ENCODE measurements around the gene FANCG. TPM values are rescaled to one million over a fixed set of nuclear protein-coding genes. Genes with fewer than 3 reads are reported as not detected.

Gene FANCG
- total and polyA plus RNA-seq, 4 donors, result 3.6 to 17.8 (median 12.5) TPM

- Histone ChIP-seq H3K4me1 (ENCODE audit: control insufficient read depth in 1 of 2, insufficient read depth in 2 of 2, low read length in 2 of 2) (peaks cover 0 to 4% of the 10 kb centered on the region in 2 donors), H3K9me3 (ENCODE audit: control insufficient read depth, low read length) (no peaks in the 10 kb centered on the region), H3K4me3 (ENCODE audit: low read length in 2 of 2) (no peak overlapping the region), H3K27me3 (ENCODE audit: control insufficient read depth in 1 of 2, insufficient read depth in 2 of 2, low read length in 1 of 2) (no peaks in the 10 kb centered on the region), H3K27ac (ENCODE audit: low read depth in 1 of 2, low read length in 2 of 2) (no peak overlapping the region), H3K36me3 (ENCODE audit: control insufficient read depth in 1 of 2, insufficient read depth in 2 of 2, low read length in 1 of 2) (no peaks in the 10 kb centered on the region)
- intact Hi-C loops (cut with DNase I), result loop anchor here (5.0 to 10.0 kb wide), 3 partner anchors 76 to 408 kb away; partner anchors contain the start of gene CCL27 (in 1 of the 2)
- ATAC-seq (ENCODE audit: low FRiP score) (no peak), DNase-seq (no peak)
- WGBS, 2 donors, result 86 to 98% methylated on average over 2 of the region's 2 CpGs
These were observed 6.5 kb downstream of the FANCG start for GRCh38 chr9:35073279-35073612.

- no peaks in the 10 kb centered on the region for H3K27me3 ChIP-seq (ENCODE audit: control insufficient read depth in 1 of 2, insufficient read depth in 2 of 2, low read length in 1 of 2)
- 4 to 5% methylated on average over 53 to 54 of the region's 54 CpGs for WGBS, 2 donors
- peak; percentile 97 for ATAC-seq (ENCODE audit: low FRiP score)
- peaks cover 0 to 3% of the 10 kb centered on the region in 2 donors for H3K36me3 ChIP-seq (ENCODE audit: control insufficient read depth in 1 of 2, insufficient read depth in 2 of 2, low read length in 1 of 2)
- no peaks in the 10 kb centered on the region for H3K9me3 ChIP-seq (ENCODE audit: control insufficient read depth, low read length)
- peak within 1 kb of the TSS; percentile 93 to 98 for H3K27ac ChIP-seq (ENCODE audit: low read depth in 1 of 2, low read length in 2 of 2)
- peaks cover 0 to 4% of the 10 kb centered on the region in 2 donors for H3K4me1 ChIP-seq (ENCODE audit: control insufficient read depth in 1 of 2, insufficient read depth in 2 of 2, low read length in 2 of 2)
- peak within 1 kb of the TSS; percentile 61 to 93 for H3K4me3 ChIP-seq (ENCODE audit: low read length in 2 of 2)
- peak; percentile 99 for DNase-seq
- intact Hi-C loops (cut with DNase I), result loop anchor here (5.0 to 10.0 kb wide), 3 partner anchors 75 to 408 kb away; partner anchors contain the start of gene CCL27 (in 1 of the 2)
These were observed 7.1 kb downstream of the FANCG start, which contains the start of gene VCP for GRCh38 chr9:35072461-35073278. Gene VCP, minus strand, starts transcription at chr9:35072625. Its CDS starts 272 bp downstream, at chr9:35072353.

- intact Hi-C loops (cut with DNase I), result loop anchor here (5.0 to 10.0 kb wide), 3 partner anchors 75 to 407 kb away; partner anchors contain the start of gene CCL27 (in 1 of the 2)
- 0% methylated on average over 43 to 79 of the region's 79 CpGs for WGBS, 2 donors
- Histone ChIP-seq H3K4me1 (ENCODE audit: control insufficient read depth in 1 of 2, insufficient read depth in 2 of 2, low read length in 2 of 2) (peaks cover 0 to 4% of the 10 kb centered on the region in 2 donors), H3K27me3 (ENCODE audit: control insufficient read depth in 1 of 2, insufficient read depth in 2 of 2, low read length in 1 of 2) (no peaks in the 10 kb centered on the region), H3K9me3 (ENCODE audit: control insufficient read depth, low read length) (no peaks in the 10 kb centered on the region), H3K36me3 (ENCODE audit: control insufficient read depth in 1 of 2, insufficient read depth in 2 of 2, low read length in 1 of 2) (peaks cover 0 to 4% of the 10 kb centered on the region in 2 donors), H3K27ac (ENCODE audit: low read depth in 1 of 2, low read length in 2 of 2) (peak overlapping the region; percentile 93 to 98), H3K4me3 (ENCODE audit: low read length in 2 of 2) (peak overlapping the region; percentile 61 to 93)
- ATAC-seq (ENCODE audit: low FRiP score) (peak; percentile 90), DNase-seq (peak; percentile 90 to 94)
These were observed 7.8 kb downstream of the FANCG start for GRCh38 chr9:35071814-35072460.

GRCh38 chr9:35070823-35071813, 8.6 kb downstream of the FANCG start:
- Histone ChIP-seq H3K4me1 (ENCODE audit: control insufficient read depth in 1 of 2, insufficient read depth in 2 of 2, low read length in 2 of 2) (peaks cover 0 to 4% of the 10 kb centered on the region in 2 donors), H3K27me3 (ENCODE audit: control insufficient read depth in 1 of 2, insufficient read depth in 2 of 2, low read length in 1 of 2) (no peaks in the 10 kb centered on the region), H3K27ac (ENCODE audit: low read depth in 1 of 2, low read length in 2 of 2) (peak overlapping the region; percentile 93 to 98), H3K9me3 (ENCODE audit: control insufficient read depth, low read length) (no peaks in the 10 kb centered on the region), H3K4me3 (ENCODE audit: low read length in 2 of 2) (peak overlapping the region; percentile 61 to 93), H3K36me3 (ENCODE audit: control insufficient read depth in 1 of 2, insufficient read depth in 2 of 2, low read length in 1 of 2) (peaks cover 0 to 9% of the 10 kb centered on the region in 2 donors)
- intact Hi-C loops (cut with DNase I), result loop anchor here (5.0 to 10.0 kb wide), 3 partner anchors 74 to 406 kb away; partner anchors contain the start of gene CCL27 (in 1 of the 2)
- no peak for DNase-seq
- WGBS, 2 donors, result 0 to 1% methylated on average over 20 of the region's 20 CpGs
- ATAC-seq (ENCODE audit: low FRiP score), result no peak

- Histone ChIP-seq H3K27me3 (ENCODE audit: control insufficient read depth in 1 of 2, insufficient read depth in 2 of 2, low read length in 1 of 2) (no peaks in the 10 kb centered on the region), H3K4me1 (ENCODE audit: control insufficient read depth in 1 of 2, insufficient read depth in 2 of 2, low read length in 2 of 2) (peaks cover 0 to 4% of the 10 kb centered on the region in 2 donors), H3K36me3 (ENCODE audit: control insufficient read depth in 1 of 2, insufficient read depth in 2 of 2, low read length in 1 of 2) (peaks cover 12 to 18% of the 10 kb centered on the region in 2 donors), H3K9me3 (ENCODE audit: control insufficient read depth, low read length) (no peaks in the 10 kb centered on the region), H3K4me3 (ENCODE audit: low read length in 2 of 2) (no peak overlapping the region), H3K27ac (ENCODE audit: low read depth in 1 of 2, low read length in 2 of 2) (no peak overlapping the region)
- intact Hi-C loops (cut with DNase I), result no loop called here
- DNase-seq, result no peak
- 60 to 69% methylated on average over 4 of the region's 4 CpGs for WGBS, 2 donors
- ATAC-seq (ENCODE audit: low FRiP score), result no peak
These were observed 10.7 kb downstream of the FANCG start for GRCh38 chr9:35069020-35069419.

- ATAC-seq (ENCODE audit: low FRiP score), result no peak
- intact Hi-C loops (cut with DNase I), result no loop called here
- DNase-seq, result no peak
- Histone ChIP-seq H3K4me1 (ENCODE audit: control insufficient read depth in 1 of 2, insufficient read depth in 2 of 2, low read length in 2 of 2) (peaks cover 0 to 4% of the 10 kb centered on the region in 2 donors), H3K9me3 (ENCODE audit: control insufficient read depth, low read length) (no peaks in the 10 kb centered on the region), H3K36me3 (ENCODE audit: control insufficient read depth in 1 of 2, insufficient read depth in 2 of 2, low read length in 1 of 2) (peaks cover 24 to 33% of the 10 kb centered on the region in 2 donors), H3K27me3 (ENCODE audit: control insufficient read depth in 1 of 2, insufficient read depth in 2 of 2, low read length in 1 of 2) (no peaks in the 10 kb centered on the region), H3K4me3 (ENCODE audit: low read length in 2 of 2) (no peak overlapping the region), H3K27ac (ENCODE audit: low read depth in 1 of 2, low read length in 2 of 2) (no peak overlapping the region)
- 86 to 87% methylated on average over 1 of the region's 1 CpG for WGBS, 2 donors
These were observed 12.7 kb downstream of the FANCG start for GRCh38 chr9:35067056-35067455.

GRCh38 chr9:35060548-35061207, 19.1 kb downstream of the FANCG start:
- H3K9me3 ChIP-seq (ENCODE audit: control insufficient read depth, low read length), result no peaks in the 10 kb centered on the region
- no peak overlapping the region for H3K4me3 ChIP-seq (ENCODE audit: low read length in 2 of 2)
- intact Hi-C loops (cut with DNase I), result no loop called here
- no peaks in the 10 kb centered on the region for H3K27me3 ChIP-seq (ENCODE audit: control insufficient read depth in 1 of 2, insufficient read depth in 2 of 2, low read length in 1 of 2)
- H3K27ac ChIP-seq (ENCODE audit: low read depth in 1 of 2, low read length in 2 of 2), result no peak overlapping the region
- no peak for DNase-seq
- peaks cover 39 to 57% of the 10 kb centered on the region in 2 donors for H3K36me3 ChIP-seq (ENCODE audit: control insufficient read depth in 1 of 2, insufficient read depth in 2 of 2, low read length in 1 of 2)
- WGBS, 2 donors, result 89 to 92% methylated on average over 11 of the region's 11 CpGs
- no peak for ATAC-seq (ENCODE audit: low FRiP score)
- no peaks in the 10 kb centered on the region for H3K4me1 ChIP-seq (ENCODE audit: control insufficient read depth in 1 of 2, insufficient read depth in 2 of 2, low read length in 2 of 2)

Data from aorta (tissue), 5 donors.